ENCODE results near the gene UNC93B1. TPM values are rescaled to one million over a fixed set of nuclear protein-coding genes. Genes with fewer than 3 reads are reported as not detected.

The UNC93B1 gene
- polyA plus RNA-seq, 1 donor (not counting 4 experiments of a cell fraction or from before 2014, with no cell fraction given) = 15.4 TPM

DNA sequence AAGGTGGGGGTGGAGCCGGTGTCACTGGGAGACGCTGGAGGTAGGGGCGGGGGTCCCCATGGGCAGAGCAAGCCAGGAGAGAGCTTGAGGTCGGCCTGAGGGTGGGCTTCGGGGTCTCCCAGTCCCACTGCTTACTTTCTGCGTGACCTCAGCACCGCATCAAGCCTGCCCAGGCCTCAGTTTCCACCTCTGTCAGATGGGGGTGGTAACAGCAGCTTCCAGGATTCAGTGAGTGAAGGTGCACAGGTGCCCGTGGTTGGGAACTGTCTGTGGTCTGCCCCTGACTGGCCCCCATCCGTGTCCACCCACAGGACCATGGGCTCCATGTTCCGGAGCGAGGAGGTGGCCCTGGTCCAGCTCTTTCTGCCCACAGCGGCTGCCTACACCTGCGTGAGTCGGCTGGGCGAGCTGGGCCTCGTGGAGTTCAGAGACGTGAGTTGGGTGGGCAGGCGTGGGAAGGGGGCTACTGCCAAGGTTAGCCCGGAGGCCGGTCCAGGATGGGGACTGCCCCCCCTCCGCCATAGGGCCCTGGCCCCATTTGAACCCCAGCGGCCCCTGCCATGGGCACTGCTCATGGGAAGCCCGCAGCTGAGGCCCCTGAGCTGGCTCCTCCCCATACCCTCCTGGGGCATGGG lies 37.2 kb upstream of the UNC93B1 start:
- no peaks in the 10 kb centered on the region for H3K9me1 ChIP-seq (ENCODE audit: control insufficient read depth, extremely low read depth, insufficient read depth, low read length)
- dilution Hi-C loops (cut with MboI; ENCODE audit: extremely low pct_ligation_motif_present, low sequenced_read_pairs) = no loop called here
- no peak overlapping the region for H3K27ac ChIP-seq (ENCODE audit: control insufficient read depth, insufficient read depth, low read length)
- TF ChIP-seq, protein P1, sequence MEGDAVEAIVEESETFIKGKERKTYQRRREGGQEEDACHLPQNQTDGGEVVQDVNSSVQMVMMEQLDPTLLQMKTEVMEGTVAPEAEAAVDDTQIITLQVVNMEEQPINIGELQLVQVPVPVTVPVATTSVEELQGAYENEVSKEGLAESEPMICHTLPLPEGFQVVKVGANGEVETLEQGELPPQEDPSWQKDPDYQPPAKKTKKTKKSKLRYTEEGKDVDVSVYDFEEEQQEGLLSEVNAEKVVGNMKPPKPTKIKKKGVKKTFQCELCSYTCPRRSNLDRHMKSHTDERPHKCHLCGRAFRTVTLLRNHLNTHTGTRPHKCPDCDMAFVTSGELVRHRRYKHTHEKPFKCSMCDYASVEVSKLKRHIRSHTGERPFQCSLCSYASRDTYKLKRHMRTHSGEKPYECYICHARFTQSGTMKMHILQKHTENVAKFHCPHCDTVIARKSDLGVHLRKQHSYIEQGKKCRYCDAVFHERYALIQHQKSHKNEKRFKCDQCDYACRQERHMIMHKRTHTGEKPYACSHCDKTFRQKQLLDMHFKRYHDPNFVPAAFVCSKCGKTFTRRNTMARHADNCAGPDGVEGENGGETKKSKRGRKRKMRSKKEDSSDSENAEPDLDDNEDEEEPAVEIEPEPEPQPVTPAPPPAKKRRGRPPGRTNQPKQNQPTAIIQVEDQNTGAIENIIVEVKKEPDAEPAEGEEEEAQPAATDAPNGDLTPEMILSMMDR (optimal IDR thresholded peaks at IDR 0.05 in 1 of 3, IDR thresholded peaks at IDR 0.05 in 1 of 3, conservative IDR thresholded peaks at IDR 0.05 in 1 of 3; ENCODE audit: extremely low read depth in 1 of 3, insufficient read depth in 2 of 3, low read length in 3 of 3) = no peak
- no peak for TF ChIP-seq EZH2 (IDR thresholded peaks at IDR 0.05; ENCODE audit: low read length)
- DNase-seq (ENCODE audit: low read depth, low spot score) (no peak), FAIRE-seq (no peak)
- H4K20me1 ChIP-seq (ENCODE audit: control insufficient read depth, extremely low read depth, insufficient read depth, low read length) = no peaks in the 10 kb centered on the region
- H3K4me1 ChIP-seq (ENCODE audit: control insufficient read depth, extremely low read depth, insufficient read depth, low read length) = peaks cover 7% of the 10 kb centered on the region
- no peak overlapping the region for H3K9ac ChIP-seq (ENCODE audit: control insufficient read depth, extremely low read depth, insufficient read depth, low read length)
- H3K27me3 ChIP-seq (ENCODE audit: control insufficient read depth, extremely low read depth, insufficient read depth, low read length) = no peaks in the 10 kb centered on the region
- H3K79me2 ChIP-seq (ENCODE audit: control insufficient read depth, insufficient read depth, low read length) = peaks cover 5% of the 10 kb centered on the region
- no peak overlapping the region for H2AFZ ChIP-seq (ENCODE audit: control insufficient read depth, low read length)
- H3K4me2 ChIP-seq (ENCODE audit: control insufficient read depth, extremely low read depth, insufficient read depth, low read depth, low read length) = no peak overlapping the region
- H3K36me3 ChIP-seq (ENCODE audit: control insufficient read depth in 2 of 2, extremely low read depth in 1 of 2, insufficient read depth in 2 of 2, low read length in 2 of 2) = peaks cover 3% of the 10 kb centered on the region in 2 experiments
- no peak overlapping the region for H3K4me3 ChIP-seq (ENCODE audit: control insufficient read depth in 2 of 3, extremely low read depth in 1 of 3, insufficient read depth in 2 of 3, low read depth in 1 of 3, low read length in 3 of 3)
- no peaks in the 10 kb centered on the region for H3K9me3 ChIP-seq (ENCODE audit: control insufficient read depth, low read depth, low read length)

DNA sequence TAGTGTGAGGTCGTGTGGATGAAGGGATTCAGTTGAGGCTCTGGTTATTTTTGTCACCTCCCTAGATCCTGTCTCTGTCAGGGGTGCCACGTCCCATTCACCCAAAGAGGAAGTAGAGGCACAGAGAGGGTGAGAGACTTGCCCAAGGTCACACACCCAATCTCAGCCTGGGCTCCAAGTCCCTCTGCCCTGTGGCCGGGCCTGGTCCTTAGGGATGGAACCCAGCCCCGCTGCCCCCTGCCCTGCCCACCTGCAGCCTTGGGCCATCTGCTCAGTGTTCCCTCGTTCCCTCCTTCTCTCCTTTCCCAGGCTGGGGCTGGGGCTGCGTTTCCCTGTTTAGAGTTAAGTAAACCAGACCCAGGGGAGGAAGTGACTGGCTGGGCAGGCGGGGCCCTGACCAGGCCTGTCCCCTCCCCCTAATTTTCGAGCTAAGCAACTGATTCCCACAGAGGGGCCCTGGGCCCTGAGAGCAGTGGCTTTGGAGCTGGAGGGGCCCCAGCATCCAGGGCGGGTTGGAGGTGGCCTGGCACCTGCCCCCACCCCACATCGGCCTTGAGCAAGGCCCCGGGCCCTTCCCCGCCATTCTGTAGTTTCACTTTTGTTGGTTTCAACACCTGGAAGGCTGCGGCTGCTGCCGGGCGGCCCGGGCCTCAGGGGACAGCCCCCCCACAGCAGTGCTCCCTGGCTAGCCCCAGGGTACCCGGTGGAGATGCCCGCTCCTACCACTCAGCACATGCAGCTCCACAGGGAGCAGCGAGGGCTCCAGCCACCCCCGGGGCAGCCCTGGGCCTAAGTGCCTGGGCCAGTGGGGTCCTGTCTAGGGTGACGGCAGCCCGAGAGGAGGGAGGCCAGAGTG lies 36.4 kb upstream of the UNC93B1 start:
- Histone ChIP-seq H3K9ac (ENCODE audit: control insufficient read depth, extremely low read depth, insufficient read depth, low read length) (peak overlapping the region; percentile 28), H3K4me3 (ENCODE audit: control insufficient read depth in 2 of 3, extremely low read depth in 1 of 3, insufficient read depth in 2 of 3, low read depth in 1 of 3, low read length in 3 of 3) (peak overlapping the region in 1 of 3 experiments; percentile 84), H2AFZ (ENCODE audit: control insufficient read depth, low read length) (no peak overlapping the region), H3K9me3 (ENCODE audit: control insufficient read depth, low read depth, low read length) (no peaks in the 10 kb centered on the region), H3K27me3 (ENCODE audit: control insufficient read depth, extremely low read depth, insufficient read depth, low read length) (no peaks in the 10 kb centered on the region), H3K36me3 (ENCODE audit: control insufficient read depth in 2 of 2, extremely low read depth in 1 of 2, insufficient read depth in 2 of 2, low read length in 2 of 2) (peaks cover 3 to 4% of the 10 kb centered on the region in 2 experiments), H3K4me1 (ENCODE audit: control insufficient read depth, extremely low read depth, insufficient read depth, low read length) (peaks cover 7% of the 10 kb centered on the region), H3K79me2 (ENCODE audit: control insufficient read depth, insufficient read depth, low read length) (peaks cover 5% of the 10 kb centered on the region), H3K9me1 (ENCODE audit: control insufficient read depth, extremely low read depth, insufficient read depth, low read length) (no peaks in the 10 kb centered on the region), H4K20me1 (ENCODE audit: control insufficient read depth, extremely low read depth, insufficient read depth, low read length) (no peaks in the 10 kb centered on the region), H3K4me2 (ENCODE audit: control insufficient read depth, extremely low read depth, insufficient read depth, low read depth, low read length) (peak overlapping the region; percentile 69), H3K27ac (ENCODE audit: control insufficient read depth, insufficient read depth, low read length) (no peak overlapping the region)
- DNase-seq (ENCODE audit: low read depth, low spot score) (no peak), FAIRE-seq (no peak)
- dilution Hi-C loops (cut with MboI; ENCODE audit: extremely low pct_ligation_motif_present, low sequenced_read_pairs) = no loop called here
- TF ChIP-seq EZH2 (IDR thresholded peaks at IDR 0.05; ENCODE audit: low read length) = no peak
- TF ChIP-seq, protein P1 (optimal IDR thresholded peaks at IDR 0.05 in 1 of 3, IDR thresholded peaks at IDR 0.05 in 1 of 3, conservative IDR thresholded peaks at IDR 0.05 in 1 of 3; ENCODE audit: extremely low read depth in 1 of 3, insufficient read depth in 2 of 3, low read length in 3 of 3) = no peak

All from keratinocyte (primary cell).